HG03442 (cell line): ENCODE measurements around the gene GAS2L3.
A peak's percentile ranks its signal among the peaks of the same experiment; 100 is the strongest.
"Not testable (repeated sequence)": the region's sequence is repeated elsewhere in the genome, so short reads cannot be mapped to it uniquely, and the experiment has no call there.

Experiments
- ATAC-seq: cut with Tn5 transposase; IDR thresholded peaks from one replicate; pipeline ENCODE4 v1.9.1; 2021; ENCODE audit warnings: mild to moderate bottlenecking, moderate library complexity; ENCODE audit not compliant: unreplicated experiment

Gene GAS2L3

GRCh38 chr12:100573292-100574186 is at the start of gene GAS2L3:
Gene GAS2L3, plus strand, starts transcription at chr12:100573684. Its CDS starts 21,221 bp downstream, at chr12:100594905.
- ATAC-seq: peak; percentile 95

- no peak for ATAC-seq
These were observed 45.5 kb upstream of the GAS2L3 start for GRCh38 chr12:100528034-100528433.

- ATAC-seq: no peak
These were observed 44.9 kb upstream of the GAS2L3 start for GRCh38 chr12:100528471-100529127.

DNA sequence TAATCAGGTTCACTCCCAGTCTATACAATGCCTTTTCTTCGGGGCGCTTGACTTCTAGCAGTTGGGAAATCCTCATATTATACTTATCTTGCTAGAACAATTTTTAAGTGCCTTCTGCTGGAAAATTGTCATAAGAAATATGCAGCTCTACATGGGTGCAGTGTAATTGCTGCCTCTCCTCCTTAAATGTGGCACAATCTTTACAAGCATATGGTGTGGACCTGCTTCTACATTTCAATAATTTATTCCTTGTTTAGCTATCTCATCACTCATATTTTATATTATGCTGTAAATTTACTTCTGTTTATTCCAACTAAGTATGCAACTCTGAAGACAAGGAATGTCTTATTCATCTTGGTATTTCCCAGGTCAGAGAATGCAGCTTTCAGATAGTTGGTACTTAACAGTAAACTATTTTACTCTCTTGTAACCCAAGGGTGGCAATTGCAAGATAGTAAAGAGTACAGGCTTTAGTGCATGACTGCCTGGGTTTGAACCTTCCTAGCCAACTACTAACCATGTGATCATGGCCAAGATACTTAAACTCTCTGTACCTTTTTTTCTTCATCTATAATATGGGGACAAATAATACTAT is 43.6 kb upstream of the GAS2L3 start:
- no peak for ATAC-seq

DNA sequence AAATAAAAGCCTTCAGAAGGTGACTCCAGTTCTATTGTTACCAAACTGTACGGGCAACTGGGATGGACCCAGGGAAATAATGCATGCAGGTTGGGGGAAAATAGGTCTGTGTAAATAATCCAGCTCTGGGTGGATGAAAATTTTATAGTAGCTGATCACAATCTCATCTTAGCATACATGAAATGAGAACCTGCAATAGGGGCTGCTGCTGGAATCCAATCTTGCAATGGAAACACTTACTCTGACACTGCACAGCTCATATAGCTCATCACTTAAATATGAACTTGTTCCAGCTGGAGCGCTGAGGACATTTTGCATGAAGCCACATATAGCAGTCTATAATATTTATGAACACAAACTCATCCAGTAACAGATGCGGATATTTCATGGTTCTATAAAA is 40.1 kb upstream of the GAS2L3 start:
- ATAC-seq: no peak

DNA sequence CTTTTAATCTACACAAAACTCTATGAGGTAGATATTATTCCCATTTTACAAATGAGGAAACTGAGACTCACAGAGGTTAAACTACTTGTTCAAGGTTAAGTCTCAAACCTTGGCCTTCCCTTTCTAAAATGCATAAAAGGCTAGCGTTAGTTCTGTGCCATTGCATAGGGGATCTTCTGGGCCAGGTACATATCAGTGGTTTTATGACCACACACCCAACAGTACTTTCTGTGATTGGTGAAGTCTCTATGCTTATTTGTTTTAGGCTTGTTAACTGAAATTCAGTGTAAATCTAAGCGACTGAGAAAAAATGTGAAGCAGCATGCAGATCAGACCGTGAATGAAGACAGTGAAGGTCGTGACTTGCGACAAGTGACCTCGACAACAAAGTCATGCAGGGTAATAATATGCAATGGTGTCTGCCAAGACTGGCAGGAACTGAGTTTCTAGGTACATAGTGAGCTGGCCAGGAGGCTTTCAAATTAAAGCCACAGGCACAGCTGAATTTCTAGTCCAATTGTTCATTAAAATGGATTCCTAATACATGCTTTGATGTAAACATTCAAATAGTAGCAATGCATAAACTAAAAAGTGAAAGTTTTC is 38.8 kb upstream of the GAS2L3 start:
- no peak for ATAC-seq

DNA sequence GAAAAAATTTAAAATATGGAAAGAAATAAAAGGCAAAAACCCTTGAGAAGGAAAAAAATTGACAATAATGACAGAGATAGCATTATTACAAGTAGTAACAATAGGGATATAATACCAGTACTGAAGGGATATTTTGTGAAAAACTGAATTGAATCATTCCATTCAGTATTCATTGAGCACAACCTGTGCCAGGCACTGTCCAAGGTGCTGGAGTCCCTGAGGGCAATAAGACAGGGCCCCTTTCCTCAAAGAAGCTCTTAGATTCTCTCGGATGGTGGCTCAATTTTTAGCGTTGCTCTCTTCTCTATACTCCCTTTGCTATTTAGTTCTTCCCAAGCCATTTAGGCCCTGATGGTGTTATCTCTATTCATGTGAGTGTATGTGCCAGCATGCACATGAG is 34.3 kb upstream of the GAS2L3 start:
- no peak for ATAC-seq

- ATAC-seq: no peak
These were observed 29.3 kb upstream of the GAS2L3 start for GRCh38 chr12:100544165-100544564.

DNA sequence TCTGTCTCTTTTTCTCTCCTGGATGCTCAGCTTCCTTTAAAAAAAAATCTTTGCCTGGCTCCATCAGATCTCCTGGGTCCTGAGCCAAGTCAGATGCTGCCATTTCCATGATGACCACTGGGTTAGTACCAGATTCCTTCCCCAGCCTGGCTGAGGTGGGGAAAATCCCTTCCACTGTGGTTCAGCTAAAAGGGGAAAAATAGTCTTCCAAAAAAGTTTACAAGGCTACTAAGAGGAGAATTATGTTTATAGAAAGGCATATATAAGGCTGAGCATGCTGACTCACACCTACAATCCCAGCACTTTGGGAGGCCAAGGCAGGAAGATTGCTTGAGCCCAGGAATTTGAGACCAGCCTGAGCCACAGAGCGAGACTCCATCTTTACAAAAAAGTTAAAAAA is 28.4 kb upstream of the GAS2L3 start:
- ATAC-seq: no peak

- no peak for ATAC-seq
These were observed 19.5 kb upstream of the GAS2L3 start for GRCh38 chr12:100553936-100554335.

DNA sequence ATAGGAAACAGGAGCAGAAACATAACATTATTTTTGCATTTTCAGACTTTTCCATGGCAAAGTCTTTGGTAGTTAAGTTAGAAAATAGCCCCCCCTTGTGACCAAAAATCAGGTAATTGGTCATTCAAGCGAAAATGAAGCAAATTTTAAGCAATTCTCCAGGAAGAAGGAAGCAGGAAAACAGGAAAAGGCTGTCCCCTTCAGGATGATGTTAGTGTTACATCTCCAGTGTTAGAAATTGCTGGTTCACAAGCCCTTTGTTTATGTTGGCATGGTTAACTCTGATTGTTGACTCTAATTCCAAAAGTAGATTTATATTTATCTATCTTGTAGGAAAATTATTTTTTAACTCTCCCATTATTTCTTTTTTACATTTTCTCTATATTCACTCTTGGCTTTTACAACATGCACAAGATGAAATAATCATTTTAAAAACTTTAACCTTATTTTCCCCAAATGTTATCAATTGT is 18.8 kb upstream of the GAS2L3 start:
- no peak for ATAC-seq

DNA sequence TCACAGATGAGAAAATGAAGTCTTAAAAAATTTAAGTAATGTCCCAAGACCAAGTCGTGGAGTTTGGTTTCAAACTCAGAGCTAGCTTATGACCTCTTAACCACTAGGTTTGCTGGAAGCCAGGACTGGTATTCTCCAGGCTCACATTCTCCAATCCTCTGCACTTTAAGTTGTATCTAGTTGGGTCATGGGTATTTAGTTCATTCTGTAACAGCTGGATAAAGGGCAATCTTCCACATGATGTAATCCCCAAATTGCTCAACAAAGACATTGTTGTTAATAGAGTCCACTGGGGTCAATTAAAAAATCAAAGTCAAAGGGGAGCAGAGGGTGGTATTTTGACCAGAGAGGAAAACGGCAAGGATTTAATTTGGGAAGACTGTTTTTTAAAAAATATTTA is 17.8 kb upstream of the GAS2L3 start:
- no peak for ATAC-seq

- no peak for ATAC-seq
These were observed 16.1 kb upstream of the GAS2L3 start for GRCh38 chr12:100557357-100557756.

DNA sequence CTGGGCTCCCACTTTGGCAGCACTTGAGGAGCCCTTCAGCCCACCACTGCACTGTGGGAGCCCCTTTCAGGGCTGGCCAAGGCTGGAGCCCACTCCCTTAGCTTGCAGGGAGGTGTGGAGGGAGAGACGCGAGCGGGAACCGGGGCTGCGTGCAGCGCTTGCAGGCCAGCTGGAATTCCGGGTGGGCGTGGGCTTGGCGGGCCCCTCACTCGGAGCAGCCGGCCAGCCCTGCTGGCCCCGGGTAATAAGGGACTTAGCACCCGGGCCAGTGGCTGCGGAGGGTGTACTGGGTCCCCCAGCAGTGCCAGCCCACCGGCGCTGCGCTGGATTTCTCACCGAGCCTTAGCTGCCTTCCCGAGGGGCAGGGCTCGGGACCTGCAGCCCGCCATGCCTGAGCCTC is 14.2 kb upstream of the GAS2L3 start:
- not testable (repeated sequence) for ATAC-seq

DNA sequence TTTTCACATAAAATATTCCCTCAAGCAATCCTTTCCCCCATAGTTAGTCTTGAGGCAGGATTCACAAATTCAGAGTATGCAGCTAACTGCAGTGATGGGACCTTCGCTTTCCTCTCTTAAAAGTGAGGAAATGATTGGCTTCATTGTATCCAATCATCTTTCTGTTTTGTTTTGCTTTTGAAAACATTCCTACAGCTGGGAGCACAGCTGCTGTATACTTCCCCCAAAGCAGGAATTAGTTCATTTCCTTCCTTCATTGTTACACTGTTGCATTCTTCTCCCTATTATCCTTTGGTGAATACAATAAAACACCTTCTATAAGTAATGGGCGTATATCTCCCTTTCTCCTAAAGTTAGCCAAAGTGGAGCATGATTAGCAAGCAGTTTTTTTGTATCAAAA is 9.4 kb upstream of the GAS2L3 start:
- no peak for ATAC-seq

- ATAC-seq: no peak
These were observed 8.5 kb upstream of the GAS2L3 start for GRCh38 chr12:100564905-100565467.

GRCh38 chr12:100565987-100566545 is 7.4 kb upstream of the GAS2L3 start:
- ATAC-seq: no peak

DNA sequence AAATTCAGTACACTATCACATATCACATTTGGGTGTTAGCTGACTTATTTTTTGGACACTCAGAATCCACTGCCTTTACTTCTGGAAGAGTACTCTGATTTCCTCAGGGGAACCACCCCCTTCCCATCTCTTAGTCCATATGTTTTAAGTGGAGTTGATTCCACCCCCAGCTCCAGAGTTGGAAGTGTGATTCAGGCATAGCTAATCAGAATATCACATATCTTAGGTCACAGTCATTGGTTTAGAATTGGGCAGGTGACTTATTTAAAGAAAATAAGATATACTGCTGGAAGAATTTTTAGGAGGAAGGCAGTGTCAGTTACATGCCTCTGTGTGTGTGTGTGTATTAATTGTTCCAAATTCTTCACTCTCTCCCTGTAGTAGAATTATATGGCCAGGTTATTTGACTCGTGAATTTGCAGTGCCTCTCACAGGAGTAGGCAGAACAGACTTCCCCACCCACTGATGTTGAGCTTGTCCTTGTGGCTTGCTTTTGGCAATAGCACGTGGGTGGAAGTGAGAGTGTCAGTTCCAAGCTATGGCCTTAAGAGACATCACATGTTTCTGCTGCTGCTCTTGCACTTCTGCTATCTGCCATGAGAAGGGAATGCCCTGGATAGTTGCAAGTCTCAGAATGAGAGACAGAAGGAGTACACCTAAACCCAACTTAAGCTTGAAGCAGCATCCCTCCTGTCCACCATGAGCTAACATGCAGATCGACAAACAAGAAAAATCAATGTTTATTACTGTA is 6.4 kb upstream of the GAS2L3 start:
- ATAC-seq: peak; percentile 98

- ATAC-seq: peak; percentile 21
These were observed 5.5 kb upstream of the GAS2L3 start for GRCh38 chr12:100567945-100568344.

- ATAC-seq: no peak
These were observed 1.3 kb upstream of the GAS2L3 start for GRCh38 chr12:100572184-100572583.
